ENCODE data around the gene ATP1A2.
A peak's percentile ranks its signal among the peaks of the same experiment; 100 is the strongest.

Gene ATP1A2

GRCh38 chr1:160146107-160146506 lies 30.5 kb downstream of the ATP1A2 start:
- DNase-seq (ENCODE audit: low spot score): no peak

- DNase-seq (ENCODE audit: low spot score): no peak
Observed at GRCh38 chr1:160148121-160148520, 32.6 kb downstream of the ATP1A2 start.

GRCh38 chr1:160149233-160149632 lies 33.7 kb downstream of the ATP1A2 start:
- peak; percentile 41 for DNase-seq (ENCODE audit: low spot score)

GRCh38 chr1:160149716-160150115 lies 34.2 kb downstream of the ATP1A2 start:
- DNase-seq (ENCODE audit: low spot score): peak; percentile 78

GRCh38 chr1:160151303-160151702 lies 35.7 kb downstream of the ATP1A2 start, which contains the start of gene ATP1A4:
ATP1A4 (plus strand) TSS chr1:160151603; CDS start chr1:160152041, 438 bp downstream.
- no peak for DNase-seq (ENCODE audit: low spot score)

GRCh38 chr1:160154790-160155189 lies 39.2 kb downstream of the ATP1A2 start:
- DNase-seq (ENCODE audit: low spot score): no peak

- DNase-seq (ENCODE audit: low spot score): no peak
Observed at GRCh38 chr1:160156361-160156760, 40.8 kb downstream of the ATP1A2 start.

GRCh38 chr1:160157174-160157573 lies 41.6 kb downstream of the ATP1A2 start:
- no peak for DNase-seq (ENCODE audit: low spot score)

GRCh38 chr1:160158031-160158430 lies 42.5 kb downstream of the ATP1A2 start:
- DNase-seq (ENCODE audit: low spot score): no peak

GRCh38 chr1:160158534-160158933 lies 43.0 kb downstream of the ATP1A2 start:
- DNase-seq (ENCODE audit: low spot score): no peak

GRCh38 chr1:160159846-160160245 lies 44.3 kb downstream of the ATP1A2 start:
- DNase-seq (ENCODE audit: low spot score): no peak

GRCh38 chr1:160161965-160162705 lies 46.6 kb downstream of the ATP1A2 start:
- peak; percentile 67 for DNase-seq (ENCODE audit: low spot score)

- no peak for DNase-seq (ENCODE audit: low spot score)
Observed at GRCh38 chr1:160162931-160163330, 47.4 kb downstream of the ATP1A2 start.

- no peak for DNase-seq (ENCODE audit: low spot score)
Observed at GRCh38 chr1:160163615-160164014, 48.1 kb downstream of the ATP1A2 start.

- no peak for DNase-seq (ENCODE audit: low spot score)
Observed at GRCh38 chr1:160164121-160164520, 48.6 kb downstream of the ATP1A2 start.

GRCh38 chr1:160166166-160166868 lies 50.8 kb downstream of the ATP1A2 start:
- no peak for DNase-seq (ENCODE audit: low spot score)

GRCh38 chr1:160167056-160167455 lies 51.5 kb downstream of the ATP1A2 start:
- no peak for DNase-seq (ENCODE audit: low spot score)

GRCh38 chr1:160167580-160167979 lies 52.0 kb downstream of the ATP1A2 start:
- no peak for DNase-seq (ENCODE audit: low spot score)

- no peak for DNase-seq (ENCODE audit: low spot score)
Observed at GRCh38 chr1:160168016-160168415, 52.5 kb downstream of the ATP1A2 start.

- DNase-seq (ENCODE audit: low spot score): peak; percentile 55
Observed at GRCh38 chr1:160168609-160169369, 53.2 kb downstream of the ATP1A2 start.

- no peak for DNase-seq (ENCODE audit: low spot score)
Observed at GRCh38 chr1:160169553-160170399, 54.2 kb downstream of the ATP1A2 start.

- peak; percentile 86 for DNase-seq (ENCODE audit: low spot score)
Observed at GRCh38 chr1:160171354-160171753, 55.8 kb downstream of the ATP1A2 start.
